ENCODE data around the gene CLNK. TPM values are rescaled to one million over a fixed set of nuclear protein-coding genes. Genes with fewer than 3 reads are reported as not detected.

CLNK gene
- polyA plus RNA-seq, 1 of the 3 experiments (the other 2 are of a cell fraction): not detected

DNA sequence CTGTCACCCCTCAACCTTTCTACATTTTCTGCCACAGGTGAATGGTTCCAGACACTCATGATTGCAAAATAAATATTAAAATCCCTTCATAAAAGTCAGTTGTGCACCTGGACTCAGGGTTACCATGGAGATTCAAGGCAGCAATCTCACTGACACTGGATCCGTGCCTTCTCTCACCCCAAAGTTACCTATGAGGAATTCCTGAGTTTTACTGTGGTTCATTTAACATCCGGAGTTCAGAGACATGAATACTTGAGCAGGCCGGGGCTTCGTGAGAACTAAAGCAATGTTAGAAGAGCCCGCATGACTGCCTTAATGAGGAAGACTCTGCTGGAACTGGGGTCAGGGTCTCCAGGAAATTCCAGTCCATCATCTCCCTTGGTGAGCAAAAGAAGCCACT is 12.5 kb upstream of the CLNK start:
- Histone ChIP-seq H3F3A (replicated peaks; ENCODE audit: insufficient read depth) (no peaks in the 10 kb centered on the region), H3K36me3 (replicated peaks in 1 of 2; ENCODE audit: control insufficient read depth in 1 of 2, insufficient read depth in 2 of 2, low read length in 1 of 2) (no peaks in the 10 kb centered on the region), H3K27ac (ENCODE audit: low read depth in 2 of 2, low read length in 1 of 2) (no peak overlapping the region), H3K9me3 (no peaks in the 10 kb centered on the region), H3K4me3 (ENCODE audit: low read depth in 2 of 2, low read length in 1 of 2) (no peak overlapping the region), H3K9me2 (no peaks in the 10 kb centered on the region), H3K27me3 (ENCODE audit: insufficient read depth) (no peaks in the 10 kb centered on the region), H3K79me2 (ENCODE audit: insufficient read depth) (no peaks in the 10 kb centered on the region), H4K20me1 (ENCODE audit: insufficient read depth) (no peaks in the 10 kb centered on the region), H3K4me1 (ENCODE audit: control insufficient read depth in 1 of 2, insufficient read depth in 2 of 2, low read depth in 1 of 2, low read length in 1 of 2) (no peaks in the 10 kb centered on the region), H3K4me2 (no peak overlapping the region), H2AFZ (ENCODE audit: low read depth) (no peak overlapping the region), H3K9ac (no peak overlapping the region)
- TF ChIP-seq SIN3A (IDR thresholded peaks at IDR 0.05; ENCODE audit: borderline replicate concordance, low read depth, low read length) (no peak), RXRA (IDR thresholded peaks at IDR 0.05; ENCODE audit: borderline replicate concordance, low read depth) (no peak), NRF1 (IDR thresholded peaks at IDR 0.05; ENCODE audit: low read depth, low read length) (no peak), ELF1 (IDR thresholded peaks at IDR 0.05) (no peak), TEAD4 (IDR thresholded peaks at IDR 0.05; ENCODE audit: borderline replicate concordance, insufficient read depth) (no peak), CHD2 (IDR thresholded peaks at IDR 0.05; ENCODE audit: low read length, partially characterized antibody) (no peak), FOXJ3 (CRISPR knock-in tag; IDR thresholded peaks at IDR 0.05) (no peak), FOXM1 (IDR thresholded peaks at IDR 0.05; ENCODE audit: low read depth) (no peak)
- DNase-seq: no peak
- POLR2A ChIA-PET: no interaction called here
- 6% methylated on average over 5 of the region's 5 CpGs for WGBS (ENCODE audit: low lambda C conversion rate)
- CTCF ChIA-PET: no interaction called here

DNA sequence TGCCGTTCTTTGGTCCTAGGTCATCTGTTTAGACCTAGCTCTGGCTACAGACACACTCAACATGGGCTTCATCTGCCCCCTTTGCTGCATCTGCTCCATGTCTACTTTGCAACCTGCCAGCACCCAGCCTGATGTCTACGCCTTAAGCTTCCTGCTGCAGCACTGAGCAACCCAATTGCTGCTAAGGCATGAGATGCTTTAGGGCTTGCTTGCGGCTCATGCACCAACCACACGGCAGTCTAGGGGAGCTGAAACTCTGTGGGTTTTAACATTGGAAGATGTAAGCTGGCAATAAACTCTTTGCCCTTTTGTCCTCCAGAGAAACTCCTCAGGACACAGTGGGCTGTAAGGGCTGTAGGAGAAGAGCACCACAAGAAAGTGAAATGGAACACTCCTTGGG is 11.7 kb upstream of the CLNK start:
- H3K9me2 ChIP-seq: no peaks in the 10 kb centered on the region
- H3K27me3 ChIP-seq (ENCODE audit: insufficient read depth): no peaks in the 10 kb centered on the region
- H3K36me3 ChIP-seq (replicated peaks in 1 of 2; ENCODE audit: control insufficient read depth in 1 of 2, insufficient read depth in 2 of 2, low read length in 1 of 2): no peaks in the 10 kb centered on the region
- H3K9ac ChIP-seq: no peak overlapping the region
- no peak overlapping the region for H3K4me2 ChIP-seq
- no peaks in the 10 kb centered on the region for H3K79me2 ChIP-seq (ENCODE audit: insufficient read depth)
- H3F3A ChIP-seq (replicated peaks; ENCODE audit: insufficient read depth): no peaks in the 10 kb centered on the region
- no peak overlapping the region for H3K27ac ChIP-seq (ENCODE audit: low read depth in 2 of 2, low read length in 1 of 2)
- 13% methylated on average over 4 of the region's 4 CpGs for WGBS (ENCODE audit: low lambda C conversion rate)
- no peaks in the 10 kb centered on the region for H3K9me3 ChIP-seq
- POLR2A ChIA-PET: no interaction called here
- no peak overlapping the region for H2AFZ ChIP-seq (ENCODE audit: low read depth)
- no peaks in the 10 kb centered on the region for H3K4me1 ChIP-seq (ENCODE audit: control insufficient read depth in 1 of 2, insufficient read depth in 2 of 2, low read depth in 1 of 2, low read length in 1 of 2)
- CTCF ChIA-PET: no interaction called here
- no peaks in the 10 kb centered on the region for H4K20me1 ChIP-seq (ENCODE audit: insufficient read depth)
- no peak for DNase-seq
- no peak for TF ChIP-seq GATA2 (CRISPR knock-in tag; IDR thresholded peaks at IDR 0.05)
- no peak for TF ChIP-seq MXI1 (IDR thresholded peaks at IDR 0.05; ENCODE audit: low read depth, low read length)
- no peak for TF ChIP-seq TEAD4 (IDR thresholded peaks at IDR 0.05; ENCODE audit: borderline replicate concordance, insufficient read depth)
- no peak for TF ChIP-seq JUND (IDR thresholded peaks at IDR 0.05)
- TF ChIP-seq, protein P1, sequence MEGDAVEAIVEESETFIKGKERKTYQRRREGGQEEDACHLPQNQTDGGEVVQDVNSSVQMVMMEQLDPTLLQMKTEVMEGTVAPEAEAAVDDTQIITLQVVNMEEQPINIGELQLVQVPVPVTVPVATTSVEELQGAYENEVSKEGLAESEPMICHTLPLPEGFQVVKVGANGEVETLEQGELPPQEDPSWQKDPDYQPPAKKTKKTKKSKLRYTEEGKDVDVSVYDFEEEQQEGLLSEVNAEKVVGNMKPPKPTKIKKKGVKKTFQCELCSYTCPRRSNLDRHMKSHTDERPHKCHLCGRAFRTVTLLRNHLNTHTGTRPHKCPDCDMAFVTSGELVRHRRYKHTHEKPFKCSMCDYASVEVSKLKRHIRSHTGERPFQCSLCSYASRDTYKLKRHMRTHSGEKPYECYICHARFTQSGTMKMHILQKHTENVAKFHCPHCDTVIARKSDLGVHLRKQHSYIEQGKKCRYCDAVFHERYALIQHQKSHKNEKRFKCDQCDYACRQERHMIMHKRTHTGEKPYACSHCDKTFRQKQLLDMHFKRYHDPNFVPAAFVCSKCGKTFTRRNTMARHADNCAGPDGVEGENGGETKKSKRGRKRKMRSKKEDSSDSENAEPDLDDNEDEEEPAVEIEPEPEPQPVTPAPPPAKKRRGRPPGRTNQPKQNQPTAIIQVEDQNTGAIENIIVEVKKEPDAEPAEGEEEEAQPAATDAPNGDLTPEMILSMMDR (IDR thresholded peaks at IDR 0.05): no peak
- no peak for TF ChIP-seq ZBTB33 (IDR thresholded peaks at IDR 0.05; ENCODE audit: borderline replicate concordance, low read depth)
- TF ChIP-seq FOXM1 (IDR thresholded peaks at IDR 0.05; ENCODE audit: low read depth): no peak
- no peak for TF ChIP-seq FOSL2 (IDR thresholded peaks at IDR 0.05; ENCODE audit: borderline replicate concordance, low read depth)
- TF ChIP-seq POLR2AphosphoS5 (IDR thresholded peaks at IDR 0.05; ENCODE audit: low read depth, low read length): no peak
- no peak for TF ChIP-seq TAF1 (IDR thresholded peaks at IDR 0.05; ENCODE audit: borderline replicate concordance, low read depth, low read length)
- no peak for TF ChIP-seq RXRA (IDR thresholded peaks at IDR 0.05; ENCODE audit: borderline replicate concordance, low read depth)
- no peak for TF ChIP-seq TCF12 (IDR thresholded peaks at IDR 0.05)
- TF ChIP-seq ELF1 (IDR thresholded peaks at IDR 0.05): no peak
- TF ChIP-seq, protein P2, sequence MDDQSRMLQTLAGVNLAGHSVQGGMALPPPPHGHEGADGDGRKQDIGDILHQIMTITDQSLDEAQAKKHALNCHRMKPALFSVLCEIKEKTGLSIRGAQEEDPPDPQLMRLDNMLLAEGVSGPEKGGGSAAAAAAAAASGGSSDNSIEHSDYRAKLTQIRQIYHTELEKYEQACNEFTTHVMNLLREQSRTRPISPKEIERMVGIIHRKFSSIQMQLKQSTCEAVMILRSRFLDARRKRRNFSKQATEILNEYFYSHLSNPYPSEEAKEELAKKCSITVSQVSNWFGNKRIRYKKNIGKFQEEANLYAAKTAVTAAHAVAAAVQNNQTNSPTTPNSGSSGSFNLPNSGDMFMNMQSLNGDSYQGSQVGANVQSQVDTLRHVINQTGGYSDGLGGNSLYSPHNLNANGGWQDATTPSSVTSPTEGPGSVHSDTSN (IDR thresholded peaks at IDR 0.05): no peak
- TF ChIP-seq FOXJ3 (CRISPR knock-in tag; IDR thresholded peaks at IDR 0.05): no peak
- no peak for TF ChIP-seq RFX5 (IDR thresholded peaks at IDR 0.05; ENCODE audit: low read length)
- TF ChIP-seq CHD2 (IDR thresholded peaks at IDR 0.05; ENCODE audit: low read length, partially characterized antibody): no peak
- no peak for TF ChIP-seq SMC3 (IDR thresholded peaks at IDR 0.05; ENCODE audit: low read depth, low read length)
- no peak for TF ChIP-seq EZH2phosphoT487 (IDR thresholded peaks at IDR 0.05; ENCODE audit: borderline replicate concordance, low read depth)
- no peak for TF ChIP-seq MEF2A (IDR thresholded peaks at IDR 0.05; ENCODE audit: borderline replicate concordance, low read depth)
- no peak overlapping the region for H3K4me3 ChIP-seq (ENCODE audit: low read depth in 2 of 2, low read length in 1 of 2)
